ENCODE data around the gene SYNE2. TPM values are rescaled to one million over a fixed set of nuclear protein-coding genes. Genes with fewer than 3 reads are reported as not detected.

Gene SYNE2
- polyA plus RNA-seq, 1 donor from 2014 or later = 82.3 TPM

DNA sequence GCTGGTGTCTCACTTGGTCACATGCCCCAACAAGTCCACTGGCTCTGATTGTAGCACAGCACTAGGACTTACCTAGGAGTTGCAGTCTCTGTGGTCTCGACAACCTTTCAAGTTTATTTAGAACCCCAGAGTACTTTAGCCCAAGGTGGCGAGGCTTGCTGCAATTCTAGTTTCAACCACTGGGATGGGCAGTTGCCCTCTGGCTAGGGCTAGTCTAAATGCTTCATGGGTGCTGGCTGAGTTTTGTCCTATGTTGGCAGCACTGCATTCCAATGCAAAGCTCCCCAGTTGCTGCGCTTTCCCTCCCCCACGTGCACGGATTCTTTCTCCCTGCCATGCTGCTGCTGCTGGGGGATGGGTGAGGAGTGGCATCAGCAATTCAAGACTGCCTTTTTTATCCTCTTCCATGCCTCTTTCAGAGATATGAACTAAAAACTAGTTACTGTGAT is 207.9 kb downstream of the SYNE2 start:
- Histone ChIP-seq H3K36me3 (ENCODE audit: insufficient read depth, low read length) (no peaks in the 10 kb centered on the region), H3K27ac (ENCODE audit: low read length) (no peak overlapping the region), H3K9ac (ENCODE audit: low read length) (no peak overlapping the region), H2AFZ (ENCODE audit: low read depth, low read length) (no peak overlapping the region), H3K27me3 (ENCODE audit: insufficient read depth, low read depth, low read length) (no peaks in the 10 kb centered on the region), H3F3A (ENCODE audit: insufficient read depth, low read length, poor library complexity, severe bottlenecking) (no peaks in the 10 kb centered on the region), H3K79me2 (replicated peaks; ENCODE audit: insufficient read depth, low read length) (no peaks in the 10 kb centered on the region), H3K4me3 (ENCODE audit: low read length) (no peak overlapping the region), H3K9me3 (ENCODE audit: low read length) (no peaks in the 10 kb centered on the region), H4K20me1 (ENCODE audit: insufficient read depth) (no peaks in the 10 kb centered on the region), H3K9me2 (ENCODE audit: insufficient read depth, low read length) (no peaks in the 10 kb centered on the region), H3K4me2 (ENCODE audit: low read length) (no peak overlapping the region)
- TF ChIP-seq EP300 (conservative IDR thresholded peaks at IDR 0.05; ENCODE audit: poor library complexity, severe bottlenecking) = no peak
- no peak for TF ChIP-seq POLR2AphosphoS5 (IDR thresholded peaks at IDR 0.05)
- no peak for TF ChIP-seq MXI1 (conservative IDR thresholded peaks at IDR 0.05; ENCODE audit: poor library complexity, severe bottlenecking)
- TF ChIP-seq RAD21 (conservative IDR thresholded peaks at IDR 0.05) = no peak
- no peak for TF ChIP-seq EZH2 (IDR thresholded peaks at IDR 0.05; ENCODE audit: borderline replicate concordance, insufficient read depth, low read length, poor library complexity, severe bottlenecking)
- TF ChIP-seq, protein P1, sequence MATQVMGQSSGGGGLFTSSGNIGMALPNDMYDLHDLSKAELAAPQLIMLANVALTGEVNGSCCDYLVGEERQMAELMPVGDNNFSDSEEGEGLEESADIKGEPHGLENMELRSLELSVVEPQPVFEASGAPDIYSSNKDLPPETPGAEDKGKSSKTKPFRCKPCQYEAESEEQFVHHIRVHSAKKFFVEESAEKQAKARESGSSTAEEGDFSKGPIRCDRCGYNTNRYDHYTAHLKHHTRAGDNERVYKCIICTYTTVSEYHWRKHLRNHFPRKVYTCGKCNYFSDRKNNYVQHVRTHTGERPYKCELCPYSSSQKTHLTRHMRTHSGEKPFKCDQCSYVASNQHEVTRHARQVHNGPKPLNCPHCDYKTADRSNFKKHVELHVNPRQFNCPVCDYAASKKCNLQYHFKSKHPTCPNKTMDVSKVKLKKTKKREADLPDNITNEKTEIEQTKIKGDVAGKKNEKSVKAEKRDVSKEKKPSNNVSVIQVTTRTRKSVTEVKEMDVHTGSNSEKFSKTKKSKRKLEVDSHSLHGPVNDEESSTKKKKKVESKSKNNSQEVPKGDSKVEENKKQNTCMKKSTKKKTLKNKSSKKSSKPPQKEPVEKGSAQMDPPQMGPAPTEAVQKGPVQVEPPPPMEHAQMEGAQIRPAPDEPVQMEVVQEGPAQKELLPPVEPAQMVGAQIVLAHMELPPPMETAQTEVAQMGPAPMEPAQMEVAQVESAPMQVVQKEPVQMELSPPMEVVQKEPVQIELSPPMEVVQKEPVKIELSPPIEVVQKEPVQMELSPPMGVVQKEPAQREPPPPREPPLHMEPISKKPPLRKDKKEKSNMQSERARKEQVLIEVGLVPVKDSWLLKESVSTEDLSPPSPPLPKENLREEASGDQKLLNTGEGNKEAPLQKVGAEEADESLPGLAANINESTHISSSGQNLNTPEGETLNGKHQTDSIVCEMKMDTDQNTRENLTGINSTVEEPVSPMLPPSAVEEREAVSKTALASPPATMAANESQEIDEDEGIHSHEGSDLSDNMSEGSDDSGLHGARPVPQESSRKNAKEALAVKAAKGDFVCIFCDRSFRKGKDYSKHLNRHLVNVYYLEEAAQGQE (IDR thresholded peaks at IDR 0.05; ENCODE audit: borderline replicate concordance) = no peak
- TF ChIP-seq, protein P2, sequence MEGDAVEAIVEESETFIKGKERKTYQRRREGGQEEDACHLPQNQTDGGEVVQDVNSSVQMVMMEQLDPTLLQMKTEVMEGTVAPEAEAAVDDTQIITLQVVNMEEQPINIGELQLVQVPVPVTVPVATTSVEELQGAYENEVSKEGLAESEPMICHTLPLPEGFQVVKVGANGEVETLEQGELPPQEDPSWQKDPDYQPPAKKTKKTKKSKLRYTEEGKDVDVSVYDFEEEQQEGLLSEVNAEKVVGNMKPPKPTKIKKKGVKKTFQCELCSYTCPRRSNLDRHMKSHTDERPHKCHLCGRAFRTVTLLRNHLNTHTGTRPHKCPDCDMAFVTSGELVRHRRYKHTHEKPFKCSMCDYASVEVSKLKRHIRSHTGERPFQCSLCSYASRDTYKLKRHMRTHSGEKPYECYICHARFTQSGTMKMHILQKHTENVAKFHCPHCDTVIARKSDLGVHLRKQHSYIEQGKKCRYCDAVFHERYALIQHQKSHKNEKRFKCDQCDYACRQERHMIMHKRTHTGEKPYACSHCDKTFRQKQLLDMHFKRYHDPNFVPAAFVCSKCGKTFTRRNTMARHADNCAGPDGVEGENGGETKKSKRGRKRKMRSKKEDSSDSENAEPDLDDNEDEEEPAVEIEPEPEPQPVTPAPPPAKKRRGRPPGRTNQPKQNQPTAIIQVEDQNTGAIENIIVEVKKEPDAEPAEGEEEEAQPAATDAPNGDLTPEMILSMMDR (IDR thresholded peaks at IDR 0.05; ENCODE audit: poor library complexity, severe bottlenecking) = no peak
- no peak for TF ChIP-seq TAF1 (IDR thresholded peaks at IDR 0.05; ENCODE audit: low read depth)
- TF ChIP-seq SMC3 (conservative IDR thresholded peaks at IDR 0.05; ENCODE audit: poor library complexity) = no peak

DNA sequence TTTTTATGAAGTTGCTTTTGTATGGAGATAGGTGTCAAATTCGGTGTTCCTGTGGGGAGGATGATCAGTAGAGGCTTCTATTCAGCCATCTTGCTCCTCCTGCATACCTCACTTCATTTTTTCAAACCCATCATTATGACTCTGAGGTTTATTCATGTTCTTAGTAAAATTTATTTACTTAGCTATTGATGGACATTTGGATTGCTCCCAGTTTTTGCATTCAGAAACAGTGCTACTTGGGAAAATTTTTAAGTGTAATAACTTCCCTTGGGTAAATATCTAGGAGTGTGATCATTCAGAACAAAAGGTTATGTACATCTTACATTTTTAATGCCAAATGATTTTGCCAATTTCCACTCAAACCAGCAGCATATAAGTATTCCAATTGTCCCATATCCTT is 208.3 kb downstream of the SYNE2 start:
- H3K27ac ChIP-seq (ENCODE audit: low read length) = no peak overlapping the region
- H3K4me3 ChIP-seq (ENCODE audit: low read length) = no peak overlapping the region
- no peaks in the 10 kb centered on the region for H3F3A ChIP-seq (ENCODE audit: insufficient read depth, low read length, poor library complexity, severe bottlenecking)
- H3K27me3 ChIP-seq (ENCODE audit: insufficient read depth, low read depth, low read length) = no peaks in the 10 kb centered on the region
- H3K9me3 ChIP-seq (ENCODE audit: low read length) = no peaks in the 10 kb centered on the region
- H2AFZ ChIP-seq (ENCODE audit: low read depth, low read length) = no peak overlapping the region
- no peaks in the 10 kb centered on the region for H3K79me2 ChIP-seq (replicated peaks; ENCODE audit: insufficient read depth, low read length)
- H3K9ac ChIP-seq (ENCODE audit: low read length) = no peak overlapping the region
- no peak for TF ChIP-seq EP300 (conservative IDR thresholded peaks at IDR 0.05; ENCODE audit: poor library complexity, severe bottlenecking)
- no peak for TF ChIP-seq POLR2AphosphoS5 (IDR thresholded peaks at IDR 0.05)
- no peak for TF ChIP-seq RAD21 (conservative IDR thresholded peaks at IDR 0.05)
- TF ChIP-seq EZH2 (IDR thresholded peaks at IDR 0.05; ENCODE audit: borderline replicate concordance, insufficient read depth, low read length, poor library complexity, severe bottlenecking) = no peak
- no peak for TF ChIP-seq SMC3 (conservative IDR thresholded peaks at IDR 0.05; ENCODE audit: poor library complexity)
- TF ChIP-seq MXI1 (conservative IDR thresholded peaks at IDR 0.05; ENCODE audit: poor library complexity, severe bottlenecking) = no peak
- TF ChIP-seq, protein P2 (IDR thresholded peaks at IDR 0.05; ENCODE audit: poor library complexity, severe bottlenecking) = no peak
- TF ChIP-seq, protein P1 (IDR thresholded peaks at IDR 0.05; ENCODE audit: borderline replicate concordance) = no peak
- TF ChIP-seq TAF1 (IDR thresholded peaks at IDR 0.05; ENCODE audit: low read depth) = no peak
- H3K36me3 ChIP-seq (ENCODE audit: insufficient read depth, low read length) = no peaks in the 10 kb centered on the region
- H4K20me1 ChIP-seq (ENCODE audit: insufficient read depth) = no peaks in the 10 kb centered on the region
- no peaks in the 10 kb centered on the region for H3K9me2 ChIP-seq (ENCODE audit: insufficient read depth, low read length)
- H3K4me2 ChIP-seq (ENCODE audit: low read length) = no peak overlapping the region

Data from neural cell (in vitro differentiated cells).